Activated CD4-positive, alpha-beta T cell treated with anti-CD3 and anti-CD28 coated beads, Interleukin-2, amount 10 ng/mL, durations not matched to agents 24 days and 14 days (primary cell): ENCODE results near the gene GPANK1. TPM values are rescaled to one million over a fixed set of nuclear protein-coding genes. Genes with fewer than 3 reads are reported as not detected.
A peak's percentile ranks its signal among the peaks of the same experiment; 100 is the strongest.

Experiments used
- DNase-seq: peaks from one replicate; pipeline ENCODE4 v3.0.0; 2022
- H3K27ac Mint-ChIP-seq: one replicate; pipeline ENCODE4 v1.8.0; 2022; ENCODE audit warnings: mild to moderate bottlenecking, mixed read lengths
- H3K27me3 Mint-ChIP-seq: one replicate; pipeline ENCODE4 v1.8.0; 2022; ENCODE audit warnings: mixed read lengths
- H3K36me3 Mint-ChIP-seq: one replicate; pipeline ENCODE4 v1.8.0; 2022; ENCODE audit warnings: low read depth, mild to moderate bottlenecking, mixed read lengths
- H3K4me1 Mint-ChIP-seq: one replicate; pipeline ENCODE4 v1.8.0; 2021; ENCODE audit warnings: mixed read lengths
- H3K4me3 Mint-ChIP-seq: one replicate; pipeline ENCODE4 v1.8.0; 2022; ENCODE audit warnings: mild to moderate bottlenecking, moderate library complexity, mixed read lengths
- H3K9me3 Mint-ChIP-seq: one replicate; pipeline ENCODE4 v1.8.0; 2021; ENCODE audit warnings: mixed read lengths
- intact Hi-C: fragments of 100-400 bp; cut with micrococcal nuclease; formaldehyde crosslinking; loops from one replicate; pipeline ENCODE4 v1.15.1; 2023
- total RNA-seq: library from RNA; stranded (reverse); gene quantifications from 2 replicates; pipeline ENCODE4 v1.2.3, GENCODE V29; 2022

Gene GPANK1
- total RNA-seq, 1 donor from 2014 or later = 32.9 TPM

DNA sequence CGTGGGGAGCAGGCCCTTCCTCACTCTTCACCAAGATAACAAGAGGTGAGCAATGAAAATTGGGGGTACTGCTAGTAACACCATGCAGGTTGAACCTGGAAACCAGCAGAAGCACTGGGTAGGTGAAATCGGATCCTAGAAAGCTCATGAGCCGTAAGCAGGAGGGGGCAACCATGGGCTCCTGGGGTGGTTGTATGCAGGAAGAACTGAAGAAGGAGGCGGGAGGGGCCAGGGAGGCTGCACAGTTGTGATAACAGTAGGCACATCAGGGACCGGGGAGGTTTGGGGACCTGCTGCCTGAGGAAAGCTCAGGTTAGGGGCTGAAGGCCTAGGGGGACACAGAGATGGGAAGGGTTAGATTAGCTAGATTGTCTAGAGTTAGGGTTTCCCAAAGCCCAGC lies 21.7 kb upstream of the GPANK1 start:
- H3K36me3 Mint-ChIP-seq = peaks cover 35% of the 10 kb centered on the region
- H3K4me1 Mint-ChIP-seq = peaks cover 6% of the 10 kb centered on the region
- intact Hi-C loops = no loop called here

DNA sequence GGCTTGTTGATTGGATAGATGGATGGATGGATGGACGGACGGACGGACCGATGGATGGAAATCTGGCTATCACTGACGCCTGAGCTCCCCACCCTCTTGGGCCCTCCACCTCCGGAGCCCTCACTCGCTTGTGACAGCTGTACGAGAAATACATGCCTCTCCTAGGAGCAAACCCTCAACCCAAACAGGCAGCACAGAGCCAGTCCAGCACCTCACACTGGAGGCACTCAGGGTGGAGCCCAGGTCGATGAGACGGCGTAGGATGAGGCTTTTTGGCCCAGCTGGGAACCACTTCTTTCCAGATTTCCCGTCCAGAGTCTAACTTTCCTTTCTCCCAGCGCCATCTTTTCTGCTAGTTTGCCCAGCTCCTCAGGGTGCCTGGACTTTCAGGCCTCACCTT lies 18.8 kb upstream of the GPANK1 start:
- no peaks in the 10 kb centered on the region for H3K27me3 Mint-ChIP-seq
- H3K4me1 Mint-ChIP-seq = peaks cover 22% of the 10 kb centered on the region
- no peak overlapping the region for H3K27ac Mint-ChIP-seq
- H3K4me3 Mint-ChIP-seq = no peak overlapping the region
- intact Hi-C loops = no loop called here
- no peaks in the 10 kb centered on the region for H3K9me3 Mint-ChIP-seq
- DNase-seq = no peak
- H3K36me3 Mint-ChIP-seq = peaks cover 20% of the 10 kb centered on the region

More for the DNA sequence above, 21.7 kb upstream of the GPANK1 start:
- H3K27me3 Mint-ChIP-seq = no peaks in the 10 kb centered on the region
- DNase-seq = no peak
- no peak overlapping the region for H3K4me3 Mint-ChIP-seq
- H3K9me3 Mint-ChIP-seq = no peaks in the 10 kb centered on the region
- H3K27ac Mint-ChIP-seq = peak overlapping the region; percentile 4

DNA sequence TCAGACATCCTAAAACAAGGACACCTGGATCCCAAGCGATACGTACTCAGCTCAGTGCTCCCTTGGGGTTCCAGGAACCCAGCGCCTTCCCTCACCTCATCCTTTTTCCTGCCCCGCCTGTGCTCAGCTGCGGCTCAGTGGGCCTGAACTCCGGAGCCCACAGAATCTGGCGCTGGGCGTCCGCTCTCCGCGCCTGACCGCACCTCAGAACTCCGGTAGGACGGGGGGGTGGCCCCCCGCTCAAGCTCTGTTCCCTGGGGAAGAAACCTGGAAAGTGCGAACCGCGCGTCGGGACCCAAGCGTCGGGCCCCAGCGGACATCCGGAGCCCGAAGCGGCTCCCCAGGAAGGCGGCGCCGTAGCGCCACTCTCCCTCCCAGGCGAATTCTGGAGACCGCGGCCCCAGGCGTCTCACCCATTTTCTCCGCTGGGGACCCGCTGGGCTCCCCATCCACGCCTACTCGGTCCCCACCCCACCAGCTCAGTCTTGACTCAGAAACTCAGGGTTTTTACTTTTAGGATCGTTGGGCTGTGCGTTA lies 16.4 kb upstream of the GPANK1 start:
- H3K4me3 Mint-ChIP-seq = peak overlapping the region; percentile 83
- H3K27ac Mint-ChIP-seq = peak overlapping the region; percentile 82
- H3K9me3 Mint-ChIP-seq = no peaks in the 10 kb centered on the region
- H3K4me1 Mint-ChIP-seq = peaks cover 25% of the 10 kb centered on the region
- DNase-seq = peak; percentile 82
- H3K27me3 Mint-ChIP-seq = no peaks in the 10 kb centered on the region
- H3K36me3 Mint-ChIP-seq = peaks cover 5% of the 10 kb centered on the region
- intact Hi-C loops = loop anchor here (2.0 kb wide), 2 partner anchors 22 to 58 kb away; partner anchors contain the start of gene ABHD16A

- Mint-ChIP-seq H3K4me1 (peaks cover 25% of the 10 kb centered on the region), H3K27ac (peak within 1 kb of the TSS; percentile 82), H3K4me3 (peak within 1 kb of the TSS; percentile 83), H3K27me3 (no peaks in the 10 kb centered on the region), H3K36me3 (peaks cover under 1% of the 10 kb centered on the region), H3K9me3 (no peaks in the 10 kb centered on the region)
- peak; percentile 89 for DNase-seq
- intact Hi-C loops = loop anchor here (1.0 to 2.0 kb wide), 5 partner anchors 15 to 150 kb away; partner anchors contain the start of gene ABHD16A
These were observed 15.7 kb upstream of the GPANK1 start, which contains the start of gene LY6G5C for GRCh38 chr6:31680226-31681134. Gene LY6G5C, minus strand, starts transcription at chr6:31681067. Its CDS starts 694 bp downstream, at chr6:31680373.

DNA sequence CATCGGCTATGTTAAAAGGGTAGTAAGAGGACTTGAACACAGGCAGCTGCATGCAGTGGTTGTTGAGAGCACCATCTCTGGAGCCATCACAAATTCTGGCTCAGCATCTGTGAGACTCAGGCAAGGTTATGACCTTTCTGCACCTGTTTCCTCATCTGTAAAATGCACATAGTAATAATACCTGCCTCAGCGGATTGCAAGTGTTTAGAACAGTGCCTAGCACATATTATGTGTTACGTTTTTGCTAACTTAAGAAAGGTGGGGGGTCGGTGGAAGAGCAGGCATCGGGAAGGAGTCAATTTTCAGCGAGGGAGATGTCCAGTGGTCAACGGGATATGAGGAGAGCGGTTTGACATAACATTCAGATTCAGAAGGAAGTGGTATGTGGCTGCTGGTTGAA lies 13.2 kb upstream of the GPANK1 start:
- Mint-ChIP-seq H3K9me3 (no peaks in the 10 kb centered on the region), H3K4me3 (no peak overlapping the region), H3K27me3 (no peaks in the 10 kb centered on the region), H3K36me3 (peaks cover 6% of the 10 kb centered on the region), H3K27ac (no peak overlapping the region), H3K4me1 (peaks cover 25% of the 10 kb centered on the region)
- intact Hi-C loops = no loop called here
- no peak for DNase-seq

- H3K27me3 Mint-ChIP-seq = no peaks in the 10 kb centered on the region
- intact Hi-C loops = no loop called here
- no peak overlapping the region for H3K27ac Mint-ChIP-seq
- peaks cover 25% of the 10 kb centered on the region for H3K4me1 Mint-ChIP-seq
- DNase-seq = no peak
- peaks cover 15% of the 10 kb centered on the region for H3K36me3 Mint-ChIP-seq
- H3K9me3 Mint-ChIP-seq = no peaks in the 10 kb centered on the region
- no peak overlapping the region for H3K4me3 Mint-ChIP-seq
These were observed 12.1 kb upstream of the GPANK1 start for GRCh38 chr6:31676904-31677303.

DNA sequence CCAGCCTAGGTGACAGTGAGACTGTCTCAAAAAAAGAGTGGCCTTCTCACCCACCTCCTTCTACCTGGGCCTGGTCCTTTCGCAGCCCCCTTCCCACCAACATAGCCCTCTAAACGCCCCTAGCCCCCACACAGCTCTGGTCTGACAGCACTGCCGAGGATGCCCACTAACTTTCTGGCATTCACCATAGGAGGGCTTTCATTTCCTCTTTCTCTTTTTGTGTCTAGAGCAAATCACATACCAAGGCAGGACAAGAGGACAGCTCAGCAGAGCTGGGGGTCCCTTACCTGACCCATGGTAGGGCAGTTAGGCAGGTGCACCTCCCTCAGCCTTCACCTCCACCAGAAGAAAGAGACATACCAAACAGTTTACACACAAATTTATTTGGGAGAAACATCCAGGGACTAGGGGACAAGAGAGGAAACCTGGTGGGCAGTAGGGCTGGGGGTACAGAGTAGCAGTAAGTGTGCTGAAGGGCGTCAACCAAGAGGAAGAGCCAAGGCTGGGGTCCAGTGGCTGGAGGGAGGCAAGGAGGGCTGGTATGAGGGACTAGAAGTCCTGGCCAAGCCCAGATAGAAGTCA lies 11.6 kb upstream of the GPANK1 start:
- intact Hi-C loops = no loop called here
- H3K4me1 Mint-ChIP-seq = peaks cover 22% of the 10 kb centered on the region
- no peak overlapping the region for H3K4me3 Mint-ChIP-seq
- no peaks in the 10 kb centered on the region for H3K27me3 Mint-ChIP-seq
- no peak overlapping the region for H3K27ac Mint-ChIP-seq
- no peaks in the 10 kb centered on the region for H3K9me3 Mint-ChIP-seq
- peaks cover 20% of the 10 kb centered on the region for H3K36me3 Mint-ChIP-seq
- DNase-seq = no peak

DNA sequence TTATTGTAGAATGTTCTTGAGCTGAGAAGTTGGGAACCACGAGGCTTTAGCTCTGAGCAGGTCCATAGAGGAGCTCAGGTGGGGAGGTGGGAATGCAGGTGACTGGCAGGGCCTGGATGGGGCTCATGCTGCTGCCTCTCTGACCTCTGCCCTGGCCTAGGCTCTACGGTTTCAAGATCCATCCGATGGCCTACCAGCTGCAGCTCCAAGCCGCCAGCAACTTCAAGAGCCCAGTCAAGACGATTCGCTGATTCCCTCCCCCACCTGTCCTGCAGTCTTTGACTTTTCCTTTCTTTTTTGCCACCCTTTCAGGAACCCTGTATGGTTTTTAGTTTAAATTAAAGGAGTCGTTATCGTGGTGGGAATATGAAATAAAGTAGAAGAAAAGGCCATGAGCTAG lies 4.9 kb upstream of the GPANK1 start, which contains the start of gene LY6G5B:
Gene LY6G5B (plus strand): TSS at position 301 of the 400 bp plus-strand sequence. CDS start 975 bp downstream, outside the sequence.
- Mint-ChIP-seq H3K4me3 (no peak within 1 kb of the TSS), H3K27ac (no peak within 1 kb of the TSS), H3K9me3 (no peaks in the 10 kb centered on the region), H3K4me1 (peaks cover 30% of the 10 kb centered on the region), H3K36me3 (peaks cover 73% of the 10 kb centered on the region), H3K27me3 (no peaks in the 10 kb centered on the region)
- no peak for DNase-seq
- intact Hi-C loops = loop anchor here (10.0 kb wide), 1 partner anchor 1185 kb away; the partner anchor contains the start of genes PSMB9 and TAP1

DNA sequence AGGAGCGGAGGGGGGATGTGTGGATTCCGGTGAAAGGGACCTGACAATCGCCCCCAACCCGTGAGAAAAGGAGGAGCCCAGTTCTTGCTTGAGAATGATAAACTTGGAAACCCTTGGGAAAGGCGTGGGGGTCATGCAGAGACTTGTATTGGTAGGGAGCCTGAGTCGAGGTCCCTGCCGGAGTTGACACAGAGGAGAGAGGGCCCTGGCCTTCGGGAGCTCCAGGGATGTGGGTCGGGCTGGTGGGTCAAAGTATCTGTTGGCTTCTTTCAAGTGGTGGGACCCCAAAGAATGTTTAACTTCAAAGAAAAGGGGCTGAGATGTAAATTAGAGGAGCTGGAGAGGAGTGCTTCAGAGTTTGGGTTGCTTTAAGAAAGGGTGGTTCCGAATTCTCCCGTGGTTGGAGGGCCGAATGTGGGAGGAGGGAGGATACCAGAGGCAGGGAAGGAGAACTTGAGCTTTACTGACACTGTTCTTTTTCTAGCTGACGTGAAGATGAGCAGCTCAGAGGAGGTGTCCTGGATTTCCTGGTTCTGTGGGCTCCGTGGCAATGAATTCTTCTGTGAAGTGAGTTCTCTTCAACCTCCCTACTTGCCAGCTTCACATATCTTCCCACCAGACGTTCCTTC lies 1.7 kb upstream of the GPANK1 start:
- Mint-ChIP-seq H3K9me3 (no peaks in the 10 kb centered on the region), H3K27ac (peak overlapping the region; percentile 96), H3K4me1 (peaks cover 53% of the 10 kb centered on the region), H3K27me3 (no peaks in the 10 kb centered on the region), H3K4me3 (peak overlapping the region; percentile 96), H3K36me3 (peaks cover 79% of the 10 kb centered on the region)
- intact Hi-C loops = loop anchor here (10.0 kb wide), 1 partner anchor 1188 kb away; the partner anchor contains the start of genes PSMB9 and TAP1
- peak; percentile 66 for DNase-seq

GRCh38 chr6:31665501-31666336 lies 922 bp upstream of the GPANK1 start, which contains the start of gene CSNK2B:
Gene CSNK2B, plus strand, starts transcription at chr6:31666080. Its CDS starts 752 bp downstream, at chr6:31666832.
- Mint-ChIP-seq H3K4me1 (peaks cover 58% of the 10 kb centered on the region), H3K9me3 (no peaks in the 10 kb centered on the region), H3K27ac (peak within 1 kb of the TSS; percentile 96), H3K27me3 (no peaks in the 10 kb centered on the region), H3K36me3 (peaks cover 79% of the 10 kb centered on the region), H3K4me3 (peak within 1 kb of the TSS; percentile 96)
- intact Hi-C loops = loop anchor here (1.0 to 10.0 kb wide), 10 partner anchors 13 to 1189 kb away; partner anchors contain the start of genes ABHD16A, ATP6V1G2, BAG6 and CLIC1
- peak; percentile 99 for DNase-seq

GRCh38 chr6:31663961-31664789 lies 622 bp downstream of the GPANK1 start:
- H3K27me3 Mint-ChIP-seq = no peaks in the 10 kb centered on the region
- intact Hi-C loops = loop anchor here (2.0 to 10.0 kb wide), 3 partner anchors 73 to 1191 kb away; partner anchors contain the start of genes CLIC1, PSMB9 and TAP1
- no peaks in the 10 kb centered on the region for H3K9me3 Mint-ChIP-seq
- H3K27ac Mint-ChIP-seq = peak overlapping the region; percentile 96
- DNase-seq = peak; percentile 70
- peaks cover 62% of the 10 kb centered on the region for H3K4me1 Mint-ChIP-seq
- peak overlapping the region; percentile 96 for H3K4me3 Mint-ChIP-seq
- H3K36me3 Mint-ChIP-seq = peaks cover 69% of the 10 kb centered on the region
